ENCODE measurements around the gene CWF19L1.

GRCh38 chr10:100297242-100297641, 29.8 kb upstream of the CWF19L1 start:
- no peak for TF ChIP-seq CTCF (IDR thresholded peaks at IDR 0.05)
- no peak for TF ChIP-seq POLR2A (IDR thresholded peaks at IDR 0.05)

All from esophagus squamous epithelium (tissue), 4 donors.